HepG2 (cell line): ENCODE results near the gene AK6. TPM values are rescaled to one million over a fixed set of nuclear protein-coding genes. Genes with fewer than 3 reads are reported as not detected.
"Not testable (repeated sequence)": the region's sequence is repeated elsewhere in the genome, so short reads cannot be mapped to it uniquely, and the experiment has no call there.

Source experiments
- ATAC-seq: fragments of 200-7000 bp; cut with Tn5 transposase; 3 replicates; pipeline ENCODE4 v1.9.1; 2020; ENCODE audit warnings: mild to moderate bottlenecking, moderate library complexity
- BruUV-seq: library from RNA; stranded (reverse); fragments of 400-500 nt; replicated peaks from 2 replicates; lab custom pipeline; 2021; lab: Mats Ljungman, UMichigan
- CTCF ChIA-PET: fragments of 300-600 bp; formaldehyde crosslinking; extraction: SDS; loops from one replicate; lab custom pipeline; 2021; ENCODE audit warnings: low total read pairs, inconsistent platforms, low intra/inter-chr PET ratio; lab: Yijun Ruan, JAX
- POLR2A ChIA-PET: fragments of 350-600 bp; sonication (Branson Sonifier 250); formaldehyde crosslinking; loops from one replicate; lab custom pipeline; 2020; ENCODE audit warnings: antibody characterized with exemption, inconsistent platforms; lab: Yijun Ruan, JAX
- DNase-seq: peaks from one replicate; pipeline ENCODE4 v3.0.0-alpha.2; 2015; ENCODE audit warnings: low spot score
- FAIRE-seq: peaks from 3 replicates; lab custom pipeline; 2011; peaks lifted over from hg19 to GRCh38; lab: Jason Lieb, UNC
- H2AFZ ChIP-seq: one replicate; pipeline ENCODE4 v1.6.1; 2011; ENCODE audit warnings: low read length, inconsistent platforms
- H3K27ac ChIP-seq: fragments of 300-600 bp; 3 replicates; pipeline ENCODE4 v1.8.0; 2011; ENCODE audit warnings: mixed run types, mild to moderate bottlenecking, mixed read lengths, low read length, inconsistent platforms; ENCODE audit not compliant: insufficient read depth; ENCODE audit errors: extremely low read length
- H3K27me3 ChIP-seq, 2 experiments: fragments of 200-600 bp in 1 of 2; 2 replicates in 1 of 2; 3 replicates in 1 of 2; pipeline versions ENCODE4 v1.6.0 to v1.8.0; 2011; ENCODE audit warnings: low read length in 2 of 2, mild to moderate bottlenecking in 2 of 2, moderate library complexity in 2 of 2, inconsistent platforms in 1 of 2; ENCODE audit not compliant: insufficient read depth in 2 of 2, control insufficient read depth in 1 of 2
- H3K36me3 ChIP-seq, 2 experiments: fragments of 200-600 bp in 1 of 2; replicated peaks in 1 of 2; 2 replicates in 1 of 2; 3 replicates in 1 of 2; pipeline versions ENCODE4 v1.5.1 to v1.8.0; 2011; ENCODE audit warnings: low read length in 2 of 2, inconsistent platforms in 1 of 2; ENCODE audit not compliant: insufficient read depth in 2 of 2, control insufficient read depth in 1 of 2
- H3K4me1 ChIP-seq: 2 replicates; pipeline ENCODE4 v1.5.1; 2012; ENCODE audit warnings: low read length, inconsistent platforms; ENCODE audit not compliant: insufficient read depth
- H3K4me2 ChIP-seq: 2 replicates; pipeline ENCODE4 v1.6.0; 2011; ENCODE audit warnings: low read depth, low read length, inconsistent platforms
- H3K4me3 ChIP-seq, 3 experiments: fragments of 200-600 bp in 1 of 3; sonication (generic), shearing (Covaris generic) in 1 of 3; replicated peaks in 1 of 3; 2 replicates each; pipeline ENCODE4 v1.5.1; 2011 to 2016; ENCODE audit warnings: low read length in 3 of 3, inconsistent platforms in 2 of 3, low read depth in 2 of 3, mild to moderate bottlenecking in 2 of 3, control low read depth in 1 of 3, mixed read lengths in 1 of 3; ENCODE audit not compliant: insufficient read depth in 1 of 3
- H3K79me2 ChIP-seq: one replicate; pipeline ENCODE4 v1.6.1; 2011; ENCODE audit warnings: low read length, inconsistent platforms; ENCODE audit not compliant: insufficient read depth
- H3K9ac ChIP-seq: 2 replicates; pipeline ENCODE4 v1.6.0; 2011; ENCODE audit warnings: mild to moderate bottlenecking, low read depth, low read length, inconsistent platforms; ENCODE audit not compliant: insufficient read depth
- H3K9me3 ChIP-seq: 2 replicates; pipeline ENCODE4 v1.5.1; 2012; ENCODE audit warnings: mild to moderate bottlenecking, low read length
- H4K20me1 ChIP-seq: 2 replicates; pipeline ENCODE4 v1.6.0; 2011; ENCODE audit warnings: inconsistent platforms, mild to moderate bottlenecking, low read length, moderate library complexity; ENCODE audit not compliant: insufficient read depth
- SPEN ChIP-seq: sonication (generic); formaldehyde crosslinking; IDR thresholded peaks from 2 replicates; pipeline ENCODE4 v1.5.1; 2020; ENCODE audit warnings: low read depth, mild to moderate bottlenecking, missing genetic modification reagents
- ZBTB38 ChIP-seq: sonication (generic); formaldehyde crosslinking; IDR thresholded peaks from 2 replicates; pipeline ENCODE4 v1.5.1; 2020; ENCODE audit warnings: mild to moderate bottlenecking, missing genetic modification reagents
- WGBS: methylation state at CpG from one replicate; pipeline ENCODE4 v1.1.6; 2017; ENCODE audit warnings: low lambda C conversion rate; 5-methylcytosine and 5-hydroxymethylcytosine counted together
- in situ Hi-C: cut with HindIII; loops from 2 replicates; pipeline ENCODE4 v1.10.0; 2017; ENCODE audit warnings: low pct_unique_long_range_greater_than_20kb; ENCODE audit not compliant: extremely low pct_ligation_motif_present
- intact Hi-C: fragments of 100-400 bp; cut with micrococcal nuclease; formaldehyde crosslinking; loops from one replicate; pipeline ENCODE4 v1.10.0; 2022; ENCODE audit not compliant: unreplicated experiment
- polyA plus RNA-seq, 8 experiments: library from polyadenylated mRNA; depleted of rRNA in 3 of 8; stranded (reverse) in 7 of 8; unstranded in 1 of 8; fragments of >200 nt; fragmentation: Illumina TruSeq in 4 of 8; extraction: Trizol in 4 of 8; gene quantifications; 2 replicates each; pipeline versions ENCODE4 v1.2.1 to v1.2.3, GENCODE V29; 2011 to 2016; ENCODE audit warnings: low read depth in 4 of 8, missing spikeins in 1 of 8, mixed read lengths in 1 of 8; ENCODE audit not compliant: insufficient read depth in 1 of 8
- total RNA-seq, 5 experiments: library from RNA; depleted of rRNA; stranded (reverse); fragments of >200 nt; fragmentation: Illumina TruSeq; extraction: Trizol; gene quantifications; 2 replicates each; pipeline ENCODE4 v1.2.3, GENCODE V29; 2016; ENCODE audit warnings: low read depth in 1 of 5
- TF ChIP-seq, protein P1 (sequence below): sonication (generic); formaldehyde crosslinking; IDR thresholded peaks from 2 replicates; pipeline ENCODE4 v1.8.1; 2022; ENCODE audit warnings: low read depth, mild to moderate bottlenecking, missing genetic modification reagents
- TF ChIP-seq, protein P2 (sequence below): sonication (generic); formaldehyde crosslinking; IDR thresholded peaks from 2 replicates; pipeline ENCODE4 v1.4.0; 2020; ENCODE audit warnings: missing genetic modification reagents

AK6 gene
- total and polyA plus RNA-seq, 2 of the 13 experiments (the other 11 are each of a cell fraction or from before 2014, with no cell fraction given), result 31.1 to 77.2 TPM

DNA sequence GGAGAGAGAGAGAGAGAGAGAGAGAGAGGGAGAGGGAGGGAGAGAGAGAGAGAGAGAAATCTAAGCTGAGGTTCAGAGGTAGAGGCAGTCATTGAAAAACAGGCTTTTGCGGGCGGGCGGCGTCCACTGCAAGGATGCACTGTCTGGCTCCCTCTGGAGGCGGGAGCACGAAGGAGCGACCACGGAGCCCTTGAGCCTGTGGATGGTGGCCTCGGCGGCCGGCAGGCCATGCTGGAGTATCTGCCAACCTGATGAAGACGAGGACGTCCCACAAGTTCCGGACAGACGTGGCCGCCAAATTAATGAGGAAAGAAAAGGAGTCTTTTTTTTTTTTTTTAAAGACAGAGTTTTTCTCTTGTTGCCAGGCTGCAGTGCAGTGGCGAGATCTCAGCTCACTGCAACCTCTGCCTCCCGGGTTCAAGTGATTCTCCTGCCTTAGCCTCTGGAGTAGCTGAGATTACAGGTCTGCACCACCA lies 34.5 kb downstream of the AK6 start (continued):
- TF ChIP-seq SPEN (CRISPR knock-in tag), result peak; percentile 51
- TF ChIP-seq, protein P1, sequence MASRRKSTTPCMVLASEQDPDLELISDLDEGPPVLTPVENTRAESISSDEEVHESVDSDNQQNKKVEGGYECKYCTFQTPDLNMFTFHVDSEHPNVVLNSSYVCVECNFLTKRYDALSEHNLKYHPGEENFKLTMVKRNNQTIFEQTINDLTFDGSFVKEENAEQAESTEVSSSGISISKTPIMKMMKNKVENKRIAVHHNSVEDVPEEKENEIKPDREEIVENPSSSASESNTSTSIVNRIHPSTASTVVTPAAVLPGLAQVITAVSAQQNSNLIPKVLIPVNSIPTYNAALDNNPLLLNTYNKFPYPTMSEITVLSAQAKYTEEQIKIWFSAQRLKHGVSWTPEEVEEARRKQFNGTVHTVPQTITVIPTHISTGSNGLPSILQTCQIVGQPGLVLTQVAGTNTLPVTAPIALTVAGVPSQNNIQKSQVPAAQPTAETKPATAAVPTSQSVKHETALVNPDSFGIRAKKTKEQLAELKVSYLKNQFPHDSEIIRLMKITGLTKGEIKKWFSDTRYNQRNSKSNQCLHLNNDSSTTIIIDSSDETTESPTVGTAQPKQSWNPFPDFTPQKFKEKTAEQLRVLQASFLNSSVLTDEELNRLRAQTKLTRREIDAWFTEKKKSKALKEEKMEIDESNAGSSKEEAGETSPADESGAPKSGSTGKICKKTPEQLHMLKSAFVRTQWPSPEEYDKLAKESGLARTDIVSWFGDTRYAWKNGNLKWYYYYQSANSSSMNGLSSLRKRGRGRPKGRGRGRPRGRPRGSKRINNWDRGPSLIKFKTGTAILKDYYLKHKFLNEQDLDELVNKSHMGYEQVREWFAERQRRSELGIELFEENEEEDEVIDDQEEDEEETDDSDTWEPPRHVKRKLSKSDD (CRISPR knock-in tag), result no peak

GRCh38 chr5:69333668-69334315 lies 35.5 kb downstream of the AK6 start:
- H4K20me1 ChIP-seq, DNase-seq, H2AFZ ChIP-seq, H3K27me3 ChIP-seq, H3K9me3 ChIP-seq, CTCF ChIA-PET, H3K4me3 ChIP-seq, H3K36me3 ChIP-seq, H3K9ac ChIP-seq, H3K79me2 ChIP-seq, FAIRE-seq, H3K27ac ChIP-seq, BruUV-seq: not testable (repeated sequence)
- POLR2A ChIA-PET, result interaction anchor here (0.8 to 3.5 kb wide), 5 partner anchors 57 to 240 kb away, joined by 3 to 27 read pairs (median 5); partner anchors contain the start of genes CCNB1, CDK7 and SLC30A5
- Histone ChIP-seq H3K4me2 (peak overlapping the region; percentile 67), H3K4me1 (peaks cover 51% of the 10 kb centered on the region)
- TF ChIP-seq, protein P2, sequence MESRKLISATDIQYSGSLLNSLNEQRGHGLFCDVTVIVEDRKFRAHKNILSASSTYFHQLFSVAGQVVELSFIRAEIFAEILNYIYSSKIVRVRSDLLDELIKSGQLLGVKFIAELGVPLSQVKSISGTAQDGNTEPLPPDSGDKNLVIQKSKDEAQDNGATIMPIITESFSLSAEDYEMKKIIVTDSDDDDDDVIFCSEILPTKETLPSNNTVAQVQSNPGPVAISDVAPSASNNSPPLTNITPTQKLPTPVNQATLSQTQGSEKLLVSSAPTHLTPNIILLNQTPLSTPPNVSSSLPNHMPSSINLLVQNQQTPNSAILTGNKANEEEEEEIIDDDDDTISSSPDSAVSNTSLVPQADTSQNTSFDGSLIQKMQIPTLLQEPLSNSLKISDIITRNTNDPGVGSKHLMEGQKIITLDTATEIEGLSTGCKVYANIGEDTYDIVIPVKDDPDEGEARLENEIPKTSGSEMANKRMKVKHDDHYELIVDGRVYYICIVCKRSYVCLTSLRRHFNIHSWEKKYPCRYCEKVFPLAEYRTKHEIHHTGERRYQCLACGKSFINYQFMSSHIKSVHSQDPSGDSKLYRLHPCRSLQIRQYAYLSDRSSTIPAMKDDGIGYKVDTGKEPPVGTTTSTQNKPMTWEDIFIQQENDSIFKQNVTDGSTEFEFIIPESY (CRISPR knock-in tag), result peak; percentile 7; the same call in 1 of the 2 replicates
- peak; percentile 26; the same call in 1 of the 2 replicates for TF ChIP-seq ZBTB38
- intact Hi-C loops, result loop anchor here (1.0 to 5.0 kb wide), 5 partner anchors 144 to 309 kb away; partner anchors contain the start of genes CCNB1 and CENPH
- in situ Hi-C loops, result loop anchor here (10.0 kb wide), 2 partner anchors 59 to 239 kb away; partner anchors contain the start of gene SLC30A5
- ATAC-seq, result 0 out of 3 replicates have a peak, but pooled peaks have one; percentile 5
- 92% methylated on average over 23 of the region's 25 CpGs for WGBS
